NCI-H1436 (cell line): ENCODE results near the gene CCKAR.

ENCODE experiments used
- DNase-seq: peaks from one replicate; lab custom pipeline; 2025; lab: John Stamatoyannopoulos, UW

CCKAR gene

DNA sequence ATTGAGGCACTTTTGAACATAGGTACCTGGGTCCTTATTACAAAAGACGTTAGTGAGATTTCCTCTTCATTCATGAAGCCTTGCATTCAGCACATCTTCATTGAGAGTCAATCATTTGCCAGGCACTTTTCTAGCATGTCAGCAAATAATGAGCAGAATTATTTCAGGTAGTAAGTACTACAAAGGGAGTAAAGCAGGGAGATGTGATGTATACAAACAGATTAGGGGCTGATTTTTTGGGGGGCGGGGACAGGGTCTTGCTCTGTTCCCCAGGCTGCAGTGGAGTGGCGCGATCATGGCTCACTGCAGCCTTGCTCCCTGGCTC, 638 bp upstream of the CCKAR start:
- DNase-seq: no peak

DNA sequence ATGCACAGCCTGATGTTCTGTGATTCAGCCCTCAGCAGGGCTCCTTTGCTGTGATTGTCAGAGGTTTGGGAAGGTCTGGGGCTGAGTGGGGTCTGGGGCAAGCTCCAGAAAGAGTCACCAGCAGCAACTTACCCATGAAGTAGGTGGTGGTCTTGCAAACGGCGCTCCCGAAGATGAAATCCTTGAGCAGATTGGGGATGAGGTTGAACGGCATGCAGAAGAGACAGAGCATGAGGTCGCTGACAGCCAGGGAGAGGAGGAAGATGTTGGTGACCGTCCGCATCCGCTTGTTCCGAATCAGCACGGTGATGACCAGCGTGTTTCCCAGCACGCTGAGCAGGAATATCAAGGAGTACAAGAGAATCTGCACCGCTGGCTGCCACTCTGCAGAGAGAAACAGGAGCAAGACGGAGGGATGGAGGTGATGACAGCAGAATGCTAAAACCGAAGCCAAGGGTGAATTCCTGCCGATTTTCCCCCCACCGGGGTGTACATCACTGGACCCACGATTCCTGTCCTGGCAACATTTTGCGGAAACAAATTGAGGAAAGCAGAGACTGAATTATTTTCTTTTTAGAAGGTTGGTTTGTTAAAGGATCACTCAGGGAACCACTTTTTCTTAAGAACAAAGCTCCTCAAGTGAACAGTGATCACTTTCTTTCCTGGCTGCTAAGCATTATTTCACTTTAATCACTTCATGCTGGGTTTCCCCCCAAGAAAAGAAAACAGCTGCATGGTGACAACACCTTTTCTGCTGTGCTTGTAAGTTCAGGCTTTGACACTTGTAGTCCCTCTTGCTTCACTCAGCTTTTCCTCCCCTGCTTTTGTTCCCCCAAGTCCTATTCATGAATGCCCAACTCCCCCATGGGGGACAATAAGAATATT, 941 bp downstream of the CCKAR start:
- no peak for DNase-seq

DNA sequence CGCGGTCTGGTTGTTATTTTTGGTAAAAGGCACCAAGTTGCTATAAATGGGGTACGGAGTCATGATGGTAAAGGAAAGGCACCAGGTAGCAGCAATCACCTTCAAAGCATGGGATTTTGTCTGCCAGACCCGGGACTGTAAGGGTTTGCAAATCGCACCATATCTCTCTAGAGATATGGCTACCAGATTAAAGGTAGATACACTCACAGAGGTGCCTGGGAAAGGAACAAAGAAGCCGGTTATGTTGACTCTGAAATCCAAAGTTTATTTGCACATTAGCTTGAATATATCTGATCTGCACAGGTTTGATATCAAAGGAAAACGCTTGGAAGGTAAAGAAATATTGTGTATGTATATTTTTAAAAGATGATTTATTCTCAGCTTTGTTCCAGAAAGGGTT, 4.6 kb downstream of the CCKAR start:
- DNase-seq: no peak

DNA sequence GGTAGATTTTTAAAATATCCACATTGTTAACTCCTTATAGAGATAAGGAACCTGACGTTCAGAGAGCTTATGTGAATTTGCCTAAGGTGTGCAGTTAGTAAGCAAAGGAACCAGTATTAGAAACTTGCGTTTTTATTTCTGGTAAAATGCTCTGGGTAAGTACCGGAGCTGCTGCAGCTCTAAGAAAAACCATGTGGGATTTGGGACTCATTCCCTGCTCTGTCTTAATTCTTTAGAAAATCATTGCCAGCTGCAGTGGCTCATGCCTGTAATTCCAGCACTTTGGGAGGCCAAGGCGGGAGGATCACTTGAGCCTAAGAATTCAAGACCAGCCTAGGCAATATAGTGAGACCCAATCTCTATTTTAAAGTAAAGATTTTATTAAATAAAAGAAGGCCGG, 5.8 kb downstream of the CCKAR start:
- DNase-seq: no peak

DNA sequence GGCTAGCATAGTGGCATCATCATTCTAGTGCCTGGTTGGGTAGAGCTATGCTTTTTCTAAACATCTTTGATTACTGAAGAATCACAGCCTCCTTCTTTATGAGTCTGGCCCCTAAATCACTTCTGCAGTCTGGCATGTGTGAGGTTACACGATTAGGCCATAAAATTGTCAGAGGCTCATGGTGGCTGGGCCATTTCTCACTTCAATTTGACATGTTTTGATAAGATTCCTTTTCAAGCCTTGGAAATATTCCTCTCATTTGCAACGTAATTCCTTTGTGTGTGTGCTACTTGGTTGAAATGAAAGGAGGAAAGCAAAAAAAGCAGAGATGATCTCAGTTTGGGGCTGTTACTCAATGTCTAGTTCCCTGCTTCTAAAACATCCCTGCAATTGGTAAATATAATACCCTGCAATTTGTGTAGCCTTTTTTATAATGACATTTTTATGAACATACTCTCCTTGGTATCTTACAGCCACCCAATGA, 6.2 kb downstream of the CCKAR start:
- DNase-seq: no peak

DNA sequence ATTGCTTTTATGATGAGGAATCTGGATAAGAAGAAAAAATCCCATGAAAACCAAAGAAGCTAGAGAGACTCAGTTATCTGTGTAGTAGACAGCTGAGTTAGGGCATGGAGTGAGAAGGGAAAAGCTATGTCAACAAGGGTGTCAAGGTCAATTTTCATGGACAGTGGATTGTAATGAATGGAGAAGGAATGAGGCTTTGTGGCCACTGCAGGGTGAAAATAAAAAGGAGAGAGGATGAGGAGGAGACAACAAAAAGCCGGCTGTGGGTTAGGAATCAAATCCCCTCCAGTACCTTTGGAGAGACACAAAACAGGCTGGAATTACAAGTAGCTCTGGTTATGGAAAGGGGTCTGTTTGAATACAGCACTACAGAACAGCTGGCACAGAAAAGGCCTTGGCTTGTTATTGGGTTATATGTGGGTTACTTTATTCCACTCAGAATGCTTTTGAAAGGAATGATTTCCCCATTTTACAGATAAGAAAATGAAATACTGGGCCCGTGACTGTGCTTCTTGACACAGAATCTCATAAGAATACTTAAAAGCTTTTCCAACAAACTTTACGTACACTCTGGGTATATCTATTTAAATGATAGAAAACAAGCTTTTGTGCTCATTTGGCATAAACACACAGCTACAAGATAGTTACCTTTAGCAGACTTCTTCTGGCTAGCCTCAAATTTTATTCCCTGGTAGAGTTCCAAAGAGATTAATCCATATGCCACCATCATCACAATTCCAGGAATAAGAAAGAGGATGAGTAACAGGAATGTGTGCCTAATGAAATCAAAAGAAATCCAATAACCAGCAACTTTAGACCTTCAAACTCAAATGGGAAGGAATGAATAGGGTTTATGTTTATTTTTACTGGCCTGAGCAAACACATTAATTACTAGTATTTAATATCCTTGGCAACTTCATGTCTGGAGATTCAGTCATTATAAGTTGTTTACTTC, 7.5 kb downstream of the CCKAR start:
- no peak for DNase-seq

DNA sequence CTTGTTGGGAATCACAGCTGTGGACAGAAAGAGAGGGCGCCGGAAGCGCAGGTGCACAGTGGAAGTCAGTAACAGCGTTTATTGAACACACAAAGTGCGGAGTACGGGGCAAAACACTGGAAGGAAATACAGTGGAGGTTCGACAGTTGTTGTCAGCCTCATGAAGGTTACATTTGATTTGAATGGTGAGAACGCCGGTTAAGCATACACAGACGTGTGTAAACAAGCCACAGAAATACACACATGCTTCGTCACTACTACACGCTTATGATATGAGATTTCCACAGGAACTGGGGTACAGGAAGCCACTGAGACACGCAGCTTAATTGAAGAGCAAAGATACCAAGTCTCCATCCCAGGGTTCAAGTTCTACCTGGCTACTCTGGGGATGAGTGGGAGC, 12.0 kb downstream of the CCKAR start:
- DNase-seq: no peak

DNA sequence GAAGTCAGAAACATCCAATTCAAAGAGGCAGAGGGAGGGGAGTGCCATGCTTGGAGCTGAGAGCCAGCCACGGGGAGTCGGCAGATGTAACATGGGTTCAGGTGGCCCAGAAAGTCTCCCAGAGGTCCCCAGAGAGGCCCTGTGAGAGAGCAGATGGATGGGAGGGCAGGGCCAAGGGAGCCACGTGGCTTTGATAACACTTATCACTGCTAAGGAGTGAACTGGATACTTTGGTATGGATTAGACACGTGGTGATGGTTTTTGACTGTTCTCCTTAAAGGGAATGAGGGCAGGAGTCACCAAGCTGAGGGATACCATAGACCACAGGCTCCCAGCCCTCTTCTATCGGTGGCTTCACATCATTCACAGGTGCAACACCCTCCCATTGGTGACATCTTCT, 13.7 kb downstream of the CCKAR start:
- no peak for DNase-seq

DNA sequence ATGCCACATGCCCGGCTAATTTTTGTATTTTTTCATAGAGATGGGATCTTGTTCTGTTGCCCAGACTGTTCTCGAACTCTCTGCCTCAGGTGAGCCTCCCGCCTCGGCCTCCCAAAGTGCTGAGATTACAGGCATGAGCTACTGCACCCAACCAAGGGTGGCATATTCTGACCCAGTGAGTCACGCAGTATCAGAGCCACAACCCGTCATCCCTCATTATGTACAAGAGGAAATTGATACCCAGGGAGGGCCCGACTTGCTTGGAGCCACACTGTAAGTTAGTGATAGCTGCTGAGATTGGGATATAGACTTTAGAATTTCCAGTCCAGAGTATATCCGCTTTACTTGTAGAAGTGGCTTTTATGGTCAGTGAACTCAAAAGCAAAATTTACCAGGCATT, 14.6 kb downstream of the CCKAR start:
- no peak for DNase-seq

DNA sequence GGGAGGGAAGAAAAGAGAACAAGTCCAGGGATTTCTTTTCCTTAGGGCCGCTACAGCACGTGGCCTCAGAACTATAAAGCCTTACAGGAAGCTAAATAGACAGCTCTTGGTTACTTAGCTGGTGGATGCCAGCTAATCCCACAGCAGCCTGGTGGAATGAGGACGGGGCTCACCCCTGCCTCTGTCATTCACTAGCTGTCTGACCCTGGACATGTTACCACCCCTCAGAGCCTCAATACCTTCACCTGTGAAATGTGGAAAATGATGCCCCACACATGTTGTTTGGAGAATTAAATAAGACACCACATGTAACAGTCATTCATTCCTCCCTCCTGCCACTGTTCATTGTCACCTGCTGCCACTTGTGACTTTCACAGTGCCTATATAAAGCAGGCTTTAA, 15.7 kb downstream of the CCKAR start:
- no peak for DNase-seq

DNA sequence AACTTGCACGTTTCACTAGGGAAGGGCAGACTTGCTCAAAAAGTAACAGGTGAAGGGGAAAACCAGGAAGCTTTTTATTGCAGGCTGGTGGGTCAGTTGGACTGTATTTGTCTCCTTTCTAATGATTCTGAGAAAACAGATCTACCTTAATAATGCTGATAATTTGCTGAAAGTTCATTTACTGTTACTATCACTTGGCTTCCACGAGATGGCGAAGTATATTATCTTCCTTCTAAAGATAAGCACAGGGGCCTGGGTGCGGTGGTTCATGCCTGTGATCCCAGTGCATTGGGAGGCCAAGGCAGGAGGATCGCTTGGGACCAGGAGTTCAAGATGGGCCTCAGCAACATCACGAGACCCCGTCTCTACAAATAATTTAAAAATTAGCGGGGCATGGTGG, 16.4 kb downstream of the CCKAR start:
- no peak for DNase-seq

DNA sequence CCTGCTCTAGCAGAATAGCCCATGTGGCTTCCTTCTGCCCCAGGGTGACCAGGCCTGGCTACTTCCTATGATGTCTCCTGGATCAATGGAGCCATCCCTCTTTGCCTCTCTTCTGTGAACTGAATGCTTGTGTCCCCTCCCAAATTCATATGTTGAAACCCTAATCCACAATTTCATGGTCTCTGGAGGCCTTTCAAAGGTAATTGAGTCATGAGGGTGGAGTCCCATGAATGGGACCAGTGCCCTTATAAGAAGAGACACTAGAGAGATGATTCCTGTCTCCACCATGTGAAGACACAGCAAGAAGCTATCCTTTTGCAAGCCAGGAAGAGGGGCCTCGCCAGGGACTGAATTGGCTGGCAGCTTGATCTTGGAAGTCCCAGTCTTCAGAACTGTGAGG, 18.4 kb downstream of the CCKAR start:
- no peak for DNase-seq

DNA sequence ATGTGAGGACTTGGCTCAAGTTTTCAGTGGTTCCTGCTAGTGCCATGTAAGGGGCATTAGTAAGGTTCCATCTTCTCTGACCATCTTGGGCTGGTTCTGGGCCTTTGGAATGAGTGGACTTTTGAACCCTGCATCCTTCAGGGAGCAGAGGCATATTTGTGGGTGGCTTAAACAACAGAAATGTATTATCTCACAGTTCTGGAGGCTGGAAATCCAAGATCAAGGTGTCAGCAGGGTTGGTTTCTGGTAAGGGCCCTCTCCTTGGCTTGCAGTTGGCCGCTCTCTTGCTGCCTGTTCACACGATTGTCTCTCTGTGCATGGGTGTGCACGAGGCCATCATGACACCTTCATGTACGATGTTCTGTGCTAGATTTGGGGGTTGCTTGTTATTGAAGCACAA, 21.3 kb downstream of the CCKAR start:
- DNase-seq: no peak

DNA sequence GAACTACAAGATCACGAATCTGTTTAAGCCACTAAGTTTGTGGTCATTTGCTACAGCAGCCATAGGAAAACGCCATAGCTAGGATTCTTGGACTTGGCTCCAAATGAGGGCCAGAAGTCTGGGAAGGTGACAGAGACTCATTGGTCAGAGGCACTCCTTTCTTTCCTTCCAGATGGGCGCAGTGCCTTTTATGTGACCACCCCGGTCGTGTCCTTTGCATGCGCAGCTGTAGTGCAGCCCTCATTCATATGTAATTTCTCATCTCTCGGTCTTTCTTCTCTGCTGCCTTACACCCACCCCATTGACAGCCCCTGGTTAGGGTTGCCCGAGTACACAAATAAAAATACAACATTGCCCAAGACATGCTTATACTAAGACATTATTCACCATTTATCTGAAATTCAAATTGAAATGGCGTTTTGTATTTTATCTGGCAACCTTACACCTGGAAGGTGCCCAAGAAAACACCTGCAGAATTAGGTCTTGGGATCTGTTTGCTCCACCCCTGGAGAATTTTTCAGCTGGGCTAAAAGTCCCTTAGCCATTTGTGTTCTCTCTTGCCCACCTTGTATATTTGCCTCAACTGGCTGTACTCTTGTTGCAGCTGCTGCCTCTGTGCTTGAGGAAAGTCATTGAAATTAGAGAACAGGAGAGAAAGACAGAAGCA, 21.9 kb downstream of the CCKAR start:
- DNase-seq: no peak

DNA sequence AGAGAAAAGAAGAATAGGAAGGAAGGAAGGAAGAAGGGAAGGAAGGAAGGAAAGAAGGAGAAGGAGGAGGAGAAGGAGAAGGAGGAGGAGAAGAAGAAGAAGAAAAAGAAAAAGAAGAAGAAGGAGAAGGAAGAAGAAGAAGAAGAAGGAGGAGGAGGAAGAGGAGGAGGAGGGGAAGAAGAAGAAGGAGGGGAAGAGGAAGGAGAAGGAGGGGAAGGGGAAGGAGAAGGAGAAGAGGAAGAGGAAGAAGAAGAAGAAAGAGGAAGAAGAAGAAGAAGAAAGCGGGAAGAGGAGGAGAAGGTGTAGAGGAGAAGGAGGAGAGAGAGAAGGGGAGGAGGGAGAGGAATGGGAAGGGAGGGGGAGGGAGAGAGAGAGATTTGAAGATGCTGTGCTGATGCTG, 22.6 kb downstream of the CCKAR start:
- DNase-seq: no peak

DNA sequence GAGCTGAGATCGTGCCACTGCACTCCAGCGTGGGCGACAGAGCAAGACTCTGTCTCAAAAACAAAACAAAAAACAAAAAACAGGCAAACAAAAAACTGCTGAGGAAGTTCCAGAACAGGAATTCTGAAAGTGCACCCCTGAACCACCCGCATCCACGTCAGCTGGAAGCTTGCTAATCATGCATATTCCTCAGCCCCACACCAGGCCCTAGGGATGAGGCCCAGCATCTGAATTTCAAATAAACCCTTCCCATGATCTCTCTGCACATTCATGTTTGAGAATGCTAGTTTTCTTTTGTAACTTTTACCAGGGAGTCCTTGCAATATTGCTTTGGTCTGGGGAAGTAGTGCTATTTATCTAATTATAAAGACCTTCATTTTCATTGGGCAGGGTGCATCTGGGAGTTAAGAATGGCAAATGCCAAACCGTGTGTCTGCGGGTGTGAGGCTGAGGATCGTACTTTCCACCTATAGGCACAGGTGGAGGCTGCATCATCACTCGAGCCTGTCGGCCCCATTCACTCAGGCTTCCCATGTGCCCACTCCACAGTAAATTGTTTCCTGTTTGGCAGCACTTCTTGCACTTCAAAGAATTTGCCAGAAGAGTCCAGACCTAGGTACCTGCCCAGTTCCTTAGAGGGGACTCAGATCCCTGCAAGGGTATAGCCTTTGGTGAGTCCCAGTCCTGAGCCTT, 23.6 kb downstream of the CCKAR start:
- DNase-seq: peak; percentile 45

DNA sequence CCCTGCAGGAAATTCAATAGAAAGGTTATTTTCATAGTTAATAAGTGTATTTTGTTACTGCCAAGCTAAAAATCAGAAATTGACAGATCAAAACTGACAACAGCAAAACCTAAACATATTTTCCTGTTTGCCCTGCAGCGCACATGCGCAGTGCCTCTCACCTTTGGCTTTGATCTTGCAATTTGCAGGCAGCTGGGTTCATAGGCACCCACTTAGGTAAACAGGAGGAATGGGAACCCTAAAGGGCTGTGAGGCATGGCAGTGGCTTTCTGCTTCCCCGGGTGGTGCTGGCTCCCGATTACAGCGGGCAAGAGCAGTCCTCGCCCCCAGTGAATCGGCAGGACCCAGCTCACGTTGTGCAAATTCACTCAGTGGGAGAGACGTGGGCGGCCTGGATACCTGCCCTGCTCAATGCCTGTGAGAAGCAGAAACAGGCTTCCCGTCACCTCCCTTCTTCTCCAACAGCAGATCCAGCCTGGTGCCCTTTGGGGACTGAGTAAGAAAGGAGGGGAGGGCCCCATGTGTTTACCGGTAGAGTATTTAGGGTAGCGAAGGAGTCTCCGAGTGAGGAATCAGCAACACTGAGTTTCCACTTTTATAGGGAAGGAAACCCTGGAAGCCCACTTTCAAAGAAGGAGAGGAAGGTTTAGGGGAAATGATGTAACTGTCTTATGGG, 25.7 kb downstream of the CCKAR start:
- DNase-seq: no peak

DNA sequence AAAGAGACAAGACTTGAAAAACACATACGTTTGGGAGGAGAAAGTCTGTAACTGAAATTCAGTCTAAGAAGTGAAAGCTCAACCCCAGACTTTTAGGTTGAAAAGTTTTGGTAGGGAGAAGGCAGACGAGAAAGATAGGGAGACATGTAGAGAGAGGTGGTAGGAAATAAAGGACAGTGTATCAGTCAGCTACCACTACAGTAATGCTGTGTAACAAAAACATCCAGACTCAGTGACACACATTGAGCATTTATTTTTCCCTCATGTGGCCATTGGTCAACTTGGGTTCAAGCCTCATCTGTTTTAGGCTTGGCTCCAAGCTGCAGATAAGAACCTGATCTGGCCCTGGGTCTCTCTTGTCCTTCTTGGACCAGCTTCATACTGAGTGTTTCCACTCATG, 26.9 kb downstream of the CCKAR start:
- DNase-seq: no peak

DNA sequence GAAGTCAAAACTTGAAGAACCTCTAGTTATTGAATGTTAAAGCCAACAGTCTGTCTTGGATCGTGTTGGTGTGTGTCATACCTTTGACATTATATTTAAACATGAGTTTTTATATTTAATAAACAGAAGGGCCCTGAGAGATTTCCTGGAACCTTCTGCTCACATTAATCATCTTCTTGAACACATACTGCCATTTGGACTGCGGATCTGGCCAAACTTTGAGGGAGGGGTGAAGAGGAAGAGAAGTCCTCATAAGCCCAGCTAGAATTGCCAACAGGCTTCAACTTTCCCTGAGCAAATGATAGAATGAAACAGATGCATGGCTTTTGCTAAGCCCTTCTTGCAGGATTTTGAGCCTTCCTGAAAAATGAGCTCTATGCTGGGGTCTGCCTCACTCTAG, 27.4 kb downstream of the CCKAR start:
- no peak for DNase-seq

DNA sequence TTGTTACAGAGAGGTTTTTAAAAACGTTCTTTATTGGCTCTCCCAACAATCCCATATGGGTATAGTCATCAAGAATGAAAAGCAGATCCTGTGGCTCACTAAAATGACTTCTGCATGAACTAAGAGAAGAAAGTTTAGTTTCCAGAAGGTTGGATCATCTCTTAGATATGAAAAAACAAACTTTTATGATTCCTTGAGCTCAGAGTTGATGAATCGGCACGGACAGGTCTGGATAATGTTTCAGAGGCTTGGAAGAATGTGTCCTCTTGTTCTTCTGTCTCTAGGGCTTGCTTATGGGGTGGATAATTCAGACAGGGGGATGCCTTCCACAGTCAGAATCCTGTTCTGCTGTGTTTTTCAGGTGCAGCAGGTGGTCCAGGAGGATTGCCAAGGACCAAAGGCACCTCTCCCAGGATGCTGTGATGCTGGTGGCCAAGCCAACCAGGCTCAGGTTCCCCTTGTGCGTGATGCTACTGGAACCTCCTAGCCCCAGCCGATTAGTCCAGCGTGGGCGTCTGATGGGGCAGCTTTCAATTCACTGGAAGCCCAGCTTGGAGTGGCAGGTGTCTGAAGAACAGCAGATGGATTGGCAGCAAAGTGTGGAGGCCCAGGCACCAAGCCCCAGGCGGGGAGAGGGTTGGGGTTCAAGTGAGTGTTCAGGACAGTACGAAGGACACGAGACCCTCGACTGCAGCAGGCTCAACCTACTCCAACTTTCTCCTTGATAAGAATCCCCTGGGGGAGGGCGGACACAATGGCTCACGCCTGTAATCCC, 30.3 kb downstream of the CCKAR start:
- DNase-seq: no peak
